Gastrocnemius medialis (tissue), 4 donors: ENCODE results near the gene TSPAN12.

Experiments used
- POLR2A ChIP-seq, 2 donors: fragments of 450-650 bp; IDR thresholded peaks; one replicate each; pipeline ENCODE4 v1.6.1; 2017; ENCODE audit warnings: antibody characterized with exemption in 2 of 2, mild to moderate bottlenecking in 2 of 2, moderate library complexity in 2 of 2
- TF ChIP-seq, protein P1 (sequence below), 5 experiments: fragments of 450-650 bp in 3 of 5; fragments of 200-600 bp in 2 of 5; sonication (generic) in 2 of 5; IDR thresholded peaks in 4 of 5; conservative IDR thresholded peaks in 1 of 5; 1 replicate in 4 of 5; 2 replicates in 1 of 5; pipeline ENCODE4 v1.5.1; 2016 to 2019; ENCODE audit warnings: antibody characterized with exemption in 5 of 5, mild to moderate bottlenecking in 3 of 5, moderate library complexity in 3 of 5

DNA sequence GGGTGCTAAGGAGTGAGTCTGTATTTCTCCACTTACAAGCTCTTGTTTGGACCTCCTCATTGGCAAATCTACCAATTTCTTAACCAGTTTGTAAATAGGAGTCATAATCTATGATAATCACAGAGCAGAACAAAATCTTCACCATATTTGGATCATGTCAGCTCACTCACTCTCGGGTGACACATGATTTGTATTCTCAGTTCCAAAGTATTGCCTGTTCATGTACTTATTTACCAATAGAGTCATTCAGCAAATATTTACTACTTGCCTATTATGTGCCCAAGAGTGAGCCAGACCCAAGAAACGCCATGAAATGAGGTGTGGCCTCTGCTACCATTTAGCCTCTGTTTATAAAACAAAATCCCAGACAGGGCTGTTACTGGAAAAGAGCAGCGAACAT lies 114.8 kb downstream of the TSPAN12 start:
- TF ChIP-seq, protein P1, sequence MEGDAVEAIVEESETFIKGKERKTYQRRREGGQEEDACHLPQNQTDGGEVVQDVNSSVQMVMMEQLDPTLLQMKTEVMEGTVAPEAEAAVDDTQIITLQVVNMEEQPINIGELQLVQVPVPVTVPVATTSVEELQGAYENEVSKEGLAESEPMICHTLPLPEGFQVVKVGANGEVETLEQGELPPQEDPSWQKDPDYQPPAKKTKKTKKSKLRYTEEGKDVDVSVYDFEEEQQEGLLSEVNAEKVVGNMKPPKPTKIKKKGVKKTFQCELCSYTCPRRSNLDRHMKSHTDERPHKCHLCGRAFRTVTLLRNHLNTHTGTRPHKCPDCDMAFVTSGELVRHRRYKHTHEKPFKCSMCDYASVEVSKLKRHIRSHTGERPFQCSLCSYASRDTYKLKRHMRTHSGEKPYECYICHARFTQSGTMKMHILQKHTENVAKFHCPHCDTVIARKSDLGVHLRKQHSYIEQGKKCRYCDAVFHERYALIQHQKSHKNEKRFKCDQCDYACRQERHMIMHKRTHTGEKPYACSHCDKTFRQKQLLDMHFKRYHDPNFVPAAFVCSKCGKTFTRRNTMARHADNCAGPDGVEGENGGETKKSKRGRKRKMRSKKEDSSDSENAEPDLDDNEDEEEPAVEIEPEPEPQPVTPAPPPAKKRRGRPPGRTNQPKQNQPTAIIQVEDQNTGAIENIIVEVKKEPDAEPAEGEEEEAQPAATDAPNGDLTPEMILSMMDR (IDR thresholded peaks at IDR 0.05 in 4 of 5, conservative IDR thresholded peaks at IDR 0.05 in 1 of 5) = no peak
- no peak for TF ChIP-seq POLR2A (IDR thresholded peaks at IDR 0.05)
